Aorta (tissue), 5 donors: ENCODE data around the gene SEMA6A. TPM values are rescaled to one million over a fixed set of nuclear protein-coding genes. Genes with fewer than 3 reads are reported as not detected.

Experiments used
- ATAC-seq: fragments of 200-7000 bp; cut with Tn5 transposase; one replicate; pipeline ENCODE4 v1.9.1; 2022; ENCODE audit warnings: moderate library complexity; ENCODE audit not compliant: low FRiP score
- DNase-seq, 2 donors: peaks; one replicate each; pipeline ENCODE4 v3.0.0-alpha.2; 2020
- H3K27ac ChIP-seq, 2 donors: one replicate each; pipeline ENCODE4 v1.5.1; 2013; ENCODE audit warnings: low read length in 2 of 2, mild to moderate bottlenecking in 2 of 2, moderate library complexity in 2 of 2, control low read depth in 1 of 2, inconsistent platforms in 1 of 2, low read depth in 1 of 2
- H3K27me3 ChIP-seq, 2 donors: one replicate each; pipeline ENCODE4 v1.6.1; 2013; ENCODE audit warnings: control low read depth in 1 of 2, low read length in 1 of 2, mild to moderate bottlenecking in 1 of 2, moderate library complexity in 1 of 2; ENCODE audit not compliant: insufficient read depth in 2 of 2, control insufficient read depth in 1 of 2
- H3K36me3 ChIP-seq, 2 donors: one replicate each; pipeline ENCODE4 v1.6.1; 2013; ENCODE audit warnings: control low read depth in 1 of 2, low read length in 1 of 2, mild to moderate bottlenecking in 1 of 2; ENCODE audit not compliant: insufficient read depth in 2 of 2, control insufficient read depth in 1 of 2
- H3K4me1 ChIP-seq, 2 donors: one replicate each; pipeline ENCODE4 v1.6.1; 2013; ENCODE audit warnings: low read length in 2 of 2, control low read depth in 1 of 2, mild to moderate bottlenecking in 1 of 2, moderate library complexity in 1 of 2; ENCODE audit not compliant: insufficient read depth in 2 of 2, control insufficient read depth in 1 of 2
- H3K4me3 ChIP-seq, 2 donors: one replicate each; pipeline ENCODE4 v1.5.1; 2013; ENCODE audit warnings: low read length in 2 of 2, control low read depth in 1 of 2, mild to moderate bottlenecking in 1 of 2
- H3K9me3 ChIP-seq: one replicate; pipeline ENCODE4 v1.6.1; 2013; ENCODE audit warnings: mild to moderate bottlenecking, low read length; ENCODE audit not compliant: control insufficient read depth
- WGBS, 2 donors: extraction: QIAGEN DNeasy Blood & Tissue Kit; methylation state at CpG; one replicate each; pipeline ENCODE4 v1.1.7; 2013; 5-methylcytosine and 5-hydroxymethylcytosine counted together
- intact Hi-C, 2 donors: fragments of 100-400 bp; cut with DNase I; formaldehyde crosslinking; loops; one replicate each; pipeline versions ENCODE4 v1.14.2 to v1.15.0; 2022
- polyA plus RNA-seq, 2 donors: library from polyadenylated mRNA; stranded (reverse); fragments of 200-250 nt; gene quantifications; one replicate each; pipeline ENCODE4 v1.2.3, GENCODE V29; 2013
- total RNA-seq, 2 donors: library from RNA; stranded (reverse); fragmentation: NEBNext Ultra II Directional; extraction: Animal tissue kit (Norgen Biotek cat#: 25700); gene quantifications; one replicate each; pipeline ENCODE4 v1.2.1, GENCODE V29; 2021
- donor health status: healthy with polysubstance abuse.
- donor health status: Bipolar disorder and iron deficiency.
- donor health status: DM: no; HTN: no; CAD: no.
- donor health status: DM: no; HTN: no; CAD: no.
- donor health status: DM: yes; HTN: yes; CAD: no.

The SEMA6A gene
- total and polyA plus RNA-seq, 4 donors: 0.10 to 28.5 (median 13.0) TPM

DNA sequence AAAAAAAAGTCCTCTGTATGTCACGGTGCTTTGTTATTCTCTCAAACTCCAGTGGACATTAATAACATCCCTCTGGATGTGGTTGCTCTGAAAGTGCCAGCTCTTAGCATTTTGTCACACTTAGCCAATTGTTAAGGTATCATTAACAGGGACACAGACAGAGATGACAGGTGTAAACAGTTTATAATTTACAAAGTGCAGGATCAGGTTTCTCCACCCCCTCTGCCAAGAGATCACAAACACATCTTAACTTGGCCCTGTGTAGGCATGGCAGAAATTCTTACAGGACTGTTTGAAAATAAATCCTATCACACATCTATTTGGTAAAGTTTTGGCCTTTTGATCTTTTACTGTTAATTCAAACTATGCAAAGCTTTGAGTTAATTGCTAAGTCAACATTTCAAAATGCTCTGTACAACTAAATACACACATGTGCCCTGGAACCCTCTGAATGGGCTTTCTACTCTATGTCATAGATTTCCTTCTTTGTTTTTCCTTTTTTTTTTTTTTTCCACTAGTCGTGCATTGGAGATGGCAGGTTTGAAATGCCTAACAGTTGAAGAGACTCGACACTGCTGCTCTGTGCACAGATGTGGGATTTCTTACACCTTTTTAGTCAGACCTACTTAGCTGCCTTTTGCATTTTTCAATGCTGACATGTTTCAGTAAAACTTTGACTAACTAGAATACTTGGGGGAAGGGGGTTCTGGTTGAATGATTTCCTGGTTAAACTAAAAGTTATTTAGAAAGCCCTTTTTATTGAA lies 41.7 kb downstream of the SEMA6A start:
- 33 to 42% methylated on average over 3 of the region's 3 CpGs for WGBS, 2 donors

DNA sequence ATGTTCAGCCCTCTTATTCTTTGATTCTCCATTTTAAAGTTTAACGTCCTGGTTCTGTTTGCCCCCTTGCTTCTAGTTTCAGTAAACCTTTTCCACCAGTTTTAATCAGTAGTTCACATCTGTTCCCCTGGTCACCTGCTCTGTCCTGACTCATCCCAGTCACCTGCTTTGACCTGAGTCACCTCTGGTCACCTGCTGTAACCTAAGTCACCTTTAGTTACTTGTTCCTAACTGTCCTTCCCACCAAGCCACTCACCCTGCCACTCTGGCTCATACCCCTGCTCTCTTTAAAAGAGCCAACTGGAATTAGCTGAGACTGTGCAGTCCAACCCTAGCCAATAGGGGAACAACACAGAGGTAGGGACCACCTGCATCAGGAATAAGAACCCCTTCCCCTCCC lies 43.0 kb downstream of the SEMA6A start:
- H3K36me3 ChIP-seq: no peaks in the 10 kb centered on the region
- intact Hi-C loops: no loop called here
- no peaks in the 10 kb centered on the region for H3K9me3 ChIP-seq
- H3K4me1 ChIP-seq: peaks cover 0 to 2% of the 10 kb centered on the region in 2 donors
- no peak overlapping the region for H3K27ac ChIP-seq
- no peak for ATAC-seq
- H3K27me3 ChIP-seq: no peaks in the 10 kb centered on the region
- no peak overlapping the region for H3K4me3 ChIP-seq
- DNase-seq: no peak
- 90 to 96% methylated on average over 1 of the region's 1 CpG for WGBS, 2 donors

More for the DNA sequence above, 41.7 kb downstream of the SEMA6A start:
- no peaks in the 10 kb centered on the region for H3K27me3 ChIP-seq
- H3K4me3 ChIP-seq: no peak overlapping the region
- no peaks in the 10 kb centered on the region for H3K9me3 ChIP-seq
- no peak for DNase-seq
- H3K36me3 ChIP-seq: no peaks in the 10 kb centered on the region
- peaks cover 0 to 2% of the 10 kb centered on the region in 2 donors for H3K4me1 ChIP-seq
- H3K27ac ChIP-seq: no peak overlapping the region
- intact Hi-C loops: no loop called here
- ATAC-seq: no peak

DNA sequence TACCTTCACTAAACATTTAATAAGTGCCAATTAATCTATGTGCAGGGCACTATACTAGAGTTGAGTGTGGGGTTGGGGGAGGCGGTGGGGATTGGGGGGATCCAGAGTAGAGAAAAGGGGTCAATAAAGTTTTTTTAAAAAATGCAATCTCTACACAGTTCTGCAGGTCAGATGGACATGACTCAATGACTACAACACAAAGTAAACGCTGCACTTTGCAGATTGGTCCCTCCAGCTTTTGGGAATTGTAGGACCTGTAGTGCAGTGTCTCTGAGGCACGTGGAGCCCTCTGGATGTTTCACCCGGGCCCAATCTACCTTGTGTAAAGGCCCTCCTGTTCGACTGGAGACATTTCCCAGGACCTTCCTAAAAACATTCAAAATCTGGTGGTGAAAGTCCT lies 43.5 kb downstream of the SEMA6A start:
- WGBS, 2 donors: 93% methylated on average over 5 of the region's 5 CpGs
- H3K27ac ChIP-seq: no peak overlapping the region
- no peak for DNase-seq

GRCh38 chr5:116530276-116530675 lies 44.3 kb downstream of the SEMA6A start:
- intact Hi-C loops: no loop called here
- WGBS, 2 donors: 50 to 52% methylated on average over 4 of the region's 4 CpGs
- Histone ChIP-seq H3K36me3 (no peaks in the 10 kb centered on the region), H3K4me3 (no peak overlapping the region), H3K4me1 (peaks cover 0 to 2% of the 10 kb centered on the region in 2 donors), H3K27ac (no peak overlapping the region), H3K9me3 (no peaks in the 10 kb centered on the region), H3K27me3 (no peaks in the 10 kb centered on the region)
- DNase-seq: no peak
- ATAC-seq: no peak

More for the DNA sequence above, 43.5 kb downstream of the SEMA6A start:
- intact Hi-C loops: no loop called here
- H3K9me3 ChIP-seq: no peaks in the 10 kb centered on the region
- no peak overlapping the region for H3K4me3 ChIP-seq
- H3K4me1 ChIP-seq: peaks cover 0 to 2% of the 10 kb centered on the region in 2 donors
- no peak for ATAC-seq
- H3K36me3 ChIP-seq: no peaks in the 10 kb centered on the region
- no peaks in the 10 kb centered on the region for H3K27me3 ChIP-seq

DNA sequence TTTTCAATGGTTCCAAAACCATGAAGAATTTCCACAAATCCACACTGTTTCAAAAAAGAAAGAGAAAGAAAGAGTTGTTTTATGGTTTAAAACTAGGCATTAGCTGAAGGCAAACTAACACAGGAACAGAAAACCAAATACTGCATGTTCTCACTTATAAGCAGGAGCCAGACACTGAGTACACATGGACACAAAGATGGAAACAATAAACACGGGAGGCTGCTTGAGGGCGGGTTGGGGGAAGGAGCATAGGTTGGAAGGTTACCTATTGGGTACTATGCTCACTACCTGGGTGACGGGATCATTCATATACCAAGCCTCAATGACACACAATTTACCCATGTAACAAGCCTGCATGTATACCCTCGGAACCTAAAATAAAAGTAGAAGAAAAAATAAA lies 45.0 kb downstream of the SEMA6A start:
- no peaks in the 10 kb centered on the region for H3K9me3 ChIP-seq
- WGBS, 2 donors: 87 to 91% methylated on average over 4 of the region's 4 CpGs
- ATAC-seq (no peak), DNase-seq (no peak)
- peaks cover 0 to 2% of the 10 kb centered on the region in 2 donors for H3K4me1 ChIP-seq
- H3K27ac ChIP-seq: no peak overlapping the region
- H3K36me3 ChIP-seq: no peaks in the 10 kb centered on the region
- intact Hi-C loops: no loop called here
- no peak overlapping the region for H3K4me3 ChIP-seq
- H3K27me3 ChIP-seq: no peaks in the 10 kb centered on the region

GRCh38 chr5:116528519-116529234 lies 45.9 kb downstream of the SEMA6A start:
- peaks cover 2 to 3% of the 10 kb centered on the region in 2 donors for H3K4me1 ChIP-seq
- ATAC-seq: no peak

GRCh38 chr5:116527582-116527981 lies 47.0 kb downstream of the SEMA6A start:
- WGBS, 2 donors: 96% methylated on average over 6 of the region's 6 CpGs
- no peak for DNase-seq
- intact Hi-C loops: no loop called here
- Histone ChIP-seq H3K4me3 (no peak overlapping the region), H3K9me3 (no peaks in the 10 kb centered on the region), H3K4me1 (peaks cover 2 to 3% of the 10 kb centered on the region in 2 donors), H3K36me3 (no peaks in the 10 kb centered on the region), H3K27ac (no peak overlapping the region), H3K27me3 (no peaks in the 10 kb centered on the region)
- no peak for ATAC-seq

More at GRCh38 chr5:116528519-116529234, 45.9 kb downstream of the SEMA6A start:
- Histone ChIP-seq H3K9me3 (no peaks in the 10 kb centered on the region), H3K27me3 (no peaks in the 10 kb centered on the region), H3K36me3 (no peaks in the 10 kb centered on the region), H3K4me3 (no peak overlapping the region), H3K27ac (no peak overlapping the region)
- WGBS, 2 donors: 79 to 85% methylated on average over 7 of the region's 7 CpGs
- intact Hi-C loops: no loop called here
- no peak for DNase-seq

GRCh38 chr5:116525674-116526073 lies 48.9 kb downstream of the SEMA6A start:
- ATAC-seq: no peak
- peaks cover 2 to 3% of the 10 kb centered on the region in 2 donors for H3K4me1 ChIP-seq
- H3K4me3 ChIP-seq: no peak overlapping the region
- no peaks in the 10 kb centered on the region for H3K9me3 ChIP-seq
- no peak overlapping the region for H3K27ac ChIP-seq
- no peaks in the 10 kb centered on the region for H3K27me3 ChIP-seq
- H3K36me3 ChIP-seq: no peaks in the 10 kb centered on the region
- 88 to 93% methylated on average over 3 of the region's 3 CpGs for WGBS, 2 donors
- intact Hi-C loops: no loop called here
- DNase-seq: no peak

GRCh38 chr5:116524966-116525365 lies 49.7 kb downstream of the SEMA6A start:
- Histone ChIP-seq H3K9me3 (no peaks in the 10 kb centered on the region), H3K36me3 (no peaks in the 10 kb centered on the region), H3K27me3 (no peaks in the 10 kb centered on the region), H3K4me1 (peaks cover 2 to 3% of the 10 kb centered on the region in 2 donors), H3K4me3 (no peak overlapping the region), H3K27ac (no peak overlapping the region)
- WGBS, 2 donors: 61 to 66% methylated on average over 2 of the region's 2 CpGs
- no peak for DNase-seq
- ATAC-seq: no peak
- intact Hi-C loops: no loop called here
